Fibroblast of gingiva (primary cell): ENCODE results near the gene ABCF1.

ENCODE experiments used
- DNase-seq: peaks from one replicate; pipeline ENCODE4 v3.0.0-alpha.2; 2011; ENCODE audit warnings: low read depth

The ABCF1 gene

DNA sequence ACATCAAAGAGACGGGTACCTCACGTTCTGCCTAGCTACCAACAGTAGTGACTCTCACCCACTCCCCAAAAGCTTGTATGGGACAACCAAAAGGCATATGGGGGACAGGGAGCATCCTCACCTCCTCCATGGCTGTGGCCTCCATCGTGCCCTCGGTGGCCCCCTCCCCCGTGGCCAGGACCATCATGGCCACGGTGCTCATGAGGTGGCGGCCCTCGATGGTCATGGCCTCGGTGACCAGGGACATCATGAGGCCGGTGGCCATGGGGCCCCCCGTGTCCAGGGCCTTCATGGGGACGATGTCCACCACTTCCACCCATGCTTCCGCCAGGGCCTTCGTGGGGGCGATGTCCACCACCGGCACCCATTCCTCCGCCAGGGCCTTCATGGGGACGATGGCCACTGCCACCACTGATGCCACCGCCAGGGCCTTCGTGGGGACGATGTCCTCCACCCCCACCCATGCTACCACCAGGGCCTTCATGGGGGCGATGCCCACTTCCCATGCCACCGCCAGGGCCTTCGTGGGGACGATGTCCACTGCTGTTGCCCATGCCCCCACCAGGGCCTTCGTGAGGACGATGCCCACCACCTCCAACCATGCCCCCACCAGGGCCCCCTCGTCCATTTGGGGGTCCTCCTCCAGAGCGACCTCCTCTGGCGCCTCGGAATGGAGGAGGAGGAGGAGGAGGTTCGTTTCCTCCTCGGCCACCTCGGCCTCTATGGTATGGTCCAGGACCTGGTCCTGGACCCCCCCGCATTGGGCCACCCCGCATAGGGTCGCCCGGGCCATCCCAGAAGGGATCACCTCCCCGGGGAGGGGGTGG is 30.8 kb downstream of the ABCF1 start:
- DNase-seq: no peak

DNA sequence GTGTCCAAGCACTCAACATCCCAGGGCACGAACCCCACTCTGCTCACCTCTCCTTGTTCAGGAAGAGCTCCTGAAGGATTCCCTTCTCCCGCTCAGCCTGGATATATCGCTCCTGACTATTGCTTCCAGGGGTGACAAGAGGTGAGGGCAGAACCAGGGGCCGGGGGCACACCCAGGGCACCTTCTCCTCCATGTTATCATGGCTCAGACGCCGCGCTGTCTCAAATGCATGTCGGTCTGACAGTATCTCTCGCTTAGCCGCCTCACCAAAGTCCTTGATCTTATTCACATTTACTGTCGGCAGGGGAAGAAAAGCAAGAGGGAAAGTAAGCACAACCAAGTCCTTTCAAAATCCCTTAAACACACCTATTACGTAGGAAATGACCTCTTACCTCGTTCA is 32.7 kb downstream of the ABCF1 start:
- no peak for DNase-seq

GRCh38 chr6:30610065-30610464 is 38.8 kb downstream of the ABCF1 start:
- DNase-seq: no peak

DNA sequence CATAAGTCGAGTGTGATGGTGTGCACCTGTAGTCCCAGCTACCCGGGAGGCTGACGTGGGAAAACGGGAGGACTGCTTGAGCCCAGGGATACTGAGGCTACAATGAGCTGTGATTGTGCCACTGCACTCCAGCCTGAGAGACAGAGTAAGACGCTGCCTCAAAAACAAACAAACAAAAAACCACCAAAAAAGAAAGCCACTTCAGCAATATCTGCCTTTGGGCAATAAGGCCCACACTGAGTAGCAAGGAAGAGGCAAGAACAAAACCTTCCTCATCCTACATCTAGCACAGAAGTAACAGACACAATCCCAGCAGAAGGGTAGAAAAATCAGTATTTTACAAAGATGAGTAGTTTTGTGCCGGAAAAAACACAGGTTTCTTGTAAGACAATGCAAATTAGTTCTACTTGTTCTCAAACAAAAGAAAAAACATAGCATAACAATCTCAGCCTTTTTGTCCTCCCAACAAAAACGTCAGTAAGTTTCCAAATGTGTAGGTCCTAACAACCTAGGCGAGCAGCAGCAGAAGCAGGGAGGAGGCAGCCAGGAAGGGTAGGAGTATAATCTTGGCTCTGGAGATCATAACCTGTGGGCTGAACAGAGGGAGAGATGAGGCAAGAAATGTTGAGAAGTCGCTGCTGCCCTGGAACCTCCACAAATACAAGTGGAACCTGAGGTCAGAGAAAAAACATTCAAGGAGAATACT is 40.1 kb downstream of the ABCF1 start:
- no peak for DNase-seq

DNA sequence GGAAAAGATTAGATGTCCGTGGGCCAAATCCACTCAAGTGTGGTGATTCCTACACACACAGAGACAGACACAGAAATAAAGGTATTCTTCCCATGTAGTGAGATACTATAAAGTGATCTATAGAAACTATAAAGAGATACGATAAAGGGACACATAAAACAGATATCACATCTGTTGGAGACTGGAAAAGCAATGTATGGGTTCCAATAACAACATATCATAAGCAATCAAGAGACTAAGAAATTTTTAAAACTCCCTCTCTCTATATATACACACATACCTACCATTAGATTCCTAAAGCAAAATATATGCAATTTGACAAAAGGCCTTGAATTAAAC is 40.6 kb downstream of the ABCF1 start:
- DNase-seq: no peak

GRCh38 chr6:30612213-30612612 is 41.0 kb downstream of the ABCF1 start:
- peak; percentile 60 for DNase-seq

DNA sequence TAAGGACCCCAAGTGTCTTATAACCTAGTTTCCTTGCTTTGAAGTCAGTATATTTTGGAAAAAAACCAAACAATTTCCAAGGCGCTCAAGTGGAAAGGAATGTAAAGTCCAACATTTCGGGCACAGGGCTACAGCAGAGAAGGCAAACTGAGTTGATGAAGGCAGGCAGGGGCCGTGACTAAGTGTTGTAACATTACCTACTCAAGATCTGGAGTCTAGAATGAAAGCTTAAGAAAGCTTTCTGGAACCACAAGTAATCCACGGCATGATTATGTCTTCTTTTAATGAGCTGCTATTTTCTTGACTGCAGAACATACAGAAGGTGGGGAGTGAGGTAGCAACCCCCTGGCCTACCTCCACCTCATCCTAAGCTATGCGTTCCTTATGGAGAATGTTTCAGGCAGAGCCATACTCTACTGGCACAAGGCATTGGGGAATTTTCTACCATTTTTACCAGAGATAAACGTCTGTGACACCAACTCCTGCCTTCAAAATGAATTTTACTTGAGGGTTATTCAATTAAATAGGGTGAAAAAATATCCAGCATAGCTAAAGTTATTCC is 41.5 kb downstream of the ABCF1 start:
- peak; percentile 75 for DNase-seq

GRCh38 chr6:30613251-30614043 is 42.2 kb downstream of the ABCF1 start:
- no peak for DNase-seq

DNA sequence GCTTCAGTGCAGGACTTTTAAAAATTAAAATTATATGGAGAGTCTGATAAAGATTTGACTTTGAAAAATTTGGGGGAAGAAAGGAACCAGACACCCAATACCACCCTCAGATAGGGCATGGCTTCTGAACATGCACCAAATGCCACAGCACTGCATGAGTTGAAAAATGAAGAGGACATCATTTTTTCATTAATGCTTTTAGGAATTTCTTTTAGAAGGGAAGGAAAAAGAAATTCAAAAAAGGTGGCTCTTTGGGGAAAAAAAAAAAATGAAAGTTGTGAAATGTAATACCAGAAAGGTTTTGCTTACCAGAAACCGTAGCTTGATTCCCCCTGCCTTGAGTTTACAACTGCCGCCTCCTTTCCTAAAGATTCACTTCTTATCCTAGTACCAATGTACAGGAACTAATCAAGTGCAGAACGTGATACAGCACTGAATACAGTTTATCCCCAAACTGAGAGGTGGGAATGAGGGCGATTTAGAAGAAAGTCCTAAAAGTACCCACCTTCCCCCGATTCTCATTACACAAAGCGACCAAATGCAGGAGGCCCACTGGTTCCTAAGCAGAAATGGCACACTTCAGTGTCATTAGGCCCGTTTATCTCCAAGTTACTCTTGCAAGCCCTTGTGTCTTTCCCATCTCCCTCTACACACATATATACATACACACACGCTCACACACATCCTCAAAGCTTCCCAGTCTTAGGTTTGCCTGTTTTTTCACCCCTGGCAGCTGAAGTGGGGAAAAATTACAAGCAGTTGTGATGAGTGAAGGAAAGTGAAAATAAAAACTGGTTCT is 43.0 kb downstream of the ABCF1 start:
- no peak for DNase-seq

- DNase-seq: peak; percentile 97
Observed at GRCh38 chr6:30614843-30615218, 43.6 kb downstream of the ABCF1 start.

DNA sequence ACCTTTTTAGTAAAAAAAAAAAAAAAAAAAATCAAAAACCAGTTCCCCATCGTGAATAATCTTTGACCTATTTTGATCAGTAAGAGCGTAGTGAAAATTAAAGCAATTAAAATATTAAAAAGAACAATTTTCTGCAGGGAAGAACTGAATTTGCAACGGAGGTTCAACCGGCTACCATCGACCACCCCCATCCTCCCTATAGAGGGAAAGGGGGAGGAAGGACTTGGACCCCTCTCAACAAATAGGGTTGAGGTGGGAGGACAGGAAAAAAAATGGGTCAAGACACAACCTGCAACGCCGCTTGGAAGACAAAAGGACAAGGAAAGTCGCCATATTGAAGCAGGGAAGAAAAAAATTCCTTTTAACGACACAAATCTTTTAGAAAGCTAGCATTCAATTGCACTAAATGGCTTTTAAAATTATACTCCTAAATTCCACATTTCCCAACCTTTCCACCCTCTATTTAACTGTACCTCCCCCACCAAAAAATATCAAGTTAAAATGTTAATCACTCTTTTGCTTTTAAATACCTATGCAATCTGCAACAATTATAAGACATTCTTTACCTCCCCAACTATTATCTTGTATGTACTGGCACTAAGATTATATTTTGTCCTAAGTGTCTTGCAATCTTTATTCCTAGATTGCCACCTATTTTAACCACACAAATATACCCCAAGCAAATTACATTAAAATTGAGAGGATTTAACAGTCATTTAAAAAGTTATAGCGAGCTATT is 44.1 kb downstream of the ABCF1 start:
- DNase-seq: peak; percentile 89

GRCh38 chr6:30615958-30616810 is 44.9 kb downstream of the ABCF1 start:
- peak; percentile 20 for DNase-seq

DNA sequence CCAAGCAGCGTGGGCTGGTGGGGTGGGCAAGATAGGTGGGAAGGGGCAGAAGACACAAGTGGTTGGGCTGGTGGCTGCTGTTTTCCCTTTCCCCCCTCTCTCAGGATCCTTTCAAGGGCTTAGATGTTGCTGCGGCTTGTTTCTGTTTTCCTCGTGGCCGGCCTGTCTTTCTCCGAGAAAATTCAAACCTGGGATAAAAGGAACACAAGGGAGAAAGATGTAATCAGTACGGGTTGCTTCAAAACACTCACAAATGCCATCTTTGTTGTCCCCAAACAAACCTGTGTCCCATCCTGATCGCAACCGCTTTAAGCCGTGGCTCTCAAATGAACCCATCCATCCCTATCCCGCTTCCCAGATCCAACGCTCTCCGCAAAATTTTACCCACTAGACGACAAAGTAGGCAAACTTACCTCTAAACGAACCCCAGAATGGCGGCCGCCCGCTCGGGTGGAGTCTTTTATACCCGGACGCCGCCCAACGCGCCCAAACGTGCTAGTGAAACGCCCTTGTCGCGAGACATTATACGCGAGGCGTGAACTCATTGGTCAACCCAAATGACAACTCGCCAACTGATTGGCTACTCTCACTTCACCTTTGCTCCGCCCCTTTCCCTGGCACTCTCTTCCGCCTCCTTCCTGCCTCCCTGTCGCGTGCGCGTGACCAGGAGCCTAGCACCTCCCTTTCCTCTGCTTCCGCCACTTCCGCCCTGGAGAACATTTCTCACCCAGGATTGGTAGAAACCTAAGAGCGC is 45.7 kb downstream of the ABCF1 start, which contains the start of gene PPP1R10:
PPP1R10 (minus strand) TSS at position 433 of the 754 bp plus-strand sequence. CDS start 7,299 bp downstream, outside the sequence.
- peak; percentile 100 for DNase-seq

- peak; percentile 99 for DNase-seq
Observed at GRCh38 chr6:30617565-30618269, 46.5 kb downstream of the ABCF1 start, which contains the start of gene MRPS18B. Gene MRPS18B, plus strand, starts transcription at chr6:30617840. Its CDS starts 26 bp downstream, at chr6:30617866.

DNA sequence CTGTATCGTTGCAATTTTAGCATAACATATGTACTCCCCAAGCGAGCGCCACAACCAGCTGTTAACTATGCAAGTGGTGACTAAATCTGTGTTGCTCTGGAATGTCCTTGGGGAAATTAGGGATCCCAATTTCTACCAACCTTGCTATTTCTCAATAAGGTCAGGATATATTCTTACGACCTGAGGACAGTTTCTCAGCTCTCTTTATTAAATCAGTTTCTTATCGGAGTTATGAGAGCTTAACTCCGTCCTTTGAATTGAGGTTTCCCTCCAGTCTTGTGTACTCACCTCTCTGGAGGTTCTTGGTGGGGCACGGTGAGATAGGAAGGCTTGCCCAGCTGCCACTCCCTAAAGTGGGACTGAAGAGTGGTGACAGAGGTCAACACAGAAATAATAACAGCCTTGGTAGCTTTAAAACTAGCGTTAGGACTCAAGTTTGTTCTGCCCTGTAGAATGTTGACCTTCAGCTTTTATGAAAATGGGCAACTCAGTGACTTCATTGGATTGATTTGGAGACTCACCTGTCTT is 47.1 kb downstream of the ABCF1 start:
- DNase-seq: peak; percentile 39

DNA sequence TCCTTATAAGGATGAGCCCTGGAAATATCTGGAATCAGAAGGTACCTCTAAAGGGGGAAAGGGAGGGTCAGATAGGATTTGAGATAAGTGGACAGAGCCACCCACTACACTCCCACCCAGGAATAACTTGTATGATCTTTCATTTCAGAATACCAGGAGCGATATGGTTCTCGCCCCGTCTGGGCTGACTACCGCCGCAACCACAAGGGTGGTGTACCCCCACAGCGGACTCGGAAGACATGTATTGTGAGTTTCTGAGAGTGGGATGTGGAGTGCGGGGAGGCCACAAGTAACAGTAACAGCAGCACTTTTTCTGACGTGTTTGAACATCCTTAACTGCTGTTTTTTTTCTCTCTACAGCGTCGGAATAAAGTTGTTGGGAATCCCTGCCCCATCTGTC is 48.3 kb downstream of the ABCF1 start:
- DNase-seq: no peak

DNA sequence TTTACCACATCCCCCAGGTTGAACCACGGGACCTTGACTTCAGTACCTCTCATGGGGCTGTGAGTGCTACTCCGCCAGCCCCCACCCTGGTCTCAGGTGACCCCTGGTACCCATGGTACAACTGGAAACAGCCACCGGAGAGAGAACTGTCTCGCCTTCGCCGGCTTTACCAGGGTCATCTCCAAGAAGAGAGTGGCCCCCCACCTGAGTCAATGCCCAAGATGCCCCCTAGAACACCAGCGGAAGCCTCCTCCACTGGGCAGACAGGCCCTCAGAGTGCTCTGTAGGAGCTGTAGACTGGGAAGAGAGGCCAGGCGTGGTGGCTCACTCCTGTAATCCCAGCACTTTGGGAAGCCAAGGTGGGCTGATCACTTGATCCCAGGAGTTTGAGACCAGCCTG is 54.3 kb downstream of the ABCF1 start:
- no peak for DNase-seq
